NB4 (cell line): ENCODE data around the gene NAGK.
"Not testable (repeated sequence)": the region's sequence is repeated elsewhere in the genome, so short reads cannot be mapped to it uniquely, and the experiment has no call there.

Experiments used
- MYC ChIP-seq: IDR thresholded peaks from 2 replicates; pipeline ENCODE4 v1.6.1; 2011; ENCODE audit warnings: low read depth, low read length
- POLR2A ChIP-seq: IDR thresholded peaks from 2 replicates; pipeline ENCODE4 v1.6.1; 2011; ENCODE audit warnings: mild to moderate bottlenecking; ENCODE audit not compliant: insufficient read length; ENCODE audit errors: extremely low read depth
- TF ChIP-seq, protein P1 (sequence below): IDR thresholded peaks from one replicate; pipeline ENCODE4 v1.5.1; 2012; ENCODE audit warnings: low read depth, low read length

GRCh38 chr2:71083297-71083696 lies 14.8 kb downstream of the NAGK start:
- not testable (repeated sequence) for TF ChIP-seq POLR2A, MYC
- TF ChIP-seq, protein P1, sequence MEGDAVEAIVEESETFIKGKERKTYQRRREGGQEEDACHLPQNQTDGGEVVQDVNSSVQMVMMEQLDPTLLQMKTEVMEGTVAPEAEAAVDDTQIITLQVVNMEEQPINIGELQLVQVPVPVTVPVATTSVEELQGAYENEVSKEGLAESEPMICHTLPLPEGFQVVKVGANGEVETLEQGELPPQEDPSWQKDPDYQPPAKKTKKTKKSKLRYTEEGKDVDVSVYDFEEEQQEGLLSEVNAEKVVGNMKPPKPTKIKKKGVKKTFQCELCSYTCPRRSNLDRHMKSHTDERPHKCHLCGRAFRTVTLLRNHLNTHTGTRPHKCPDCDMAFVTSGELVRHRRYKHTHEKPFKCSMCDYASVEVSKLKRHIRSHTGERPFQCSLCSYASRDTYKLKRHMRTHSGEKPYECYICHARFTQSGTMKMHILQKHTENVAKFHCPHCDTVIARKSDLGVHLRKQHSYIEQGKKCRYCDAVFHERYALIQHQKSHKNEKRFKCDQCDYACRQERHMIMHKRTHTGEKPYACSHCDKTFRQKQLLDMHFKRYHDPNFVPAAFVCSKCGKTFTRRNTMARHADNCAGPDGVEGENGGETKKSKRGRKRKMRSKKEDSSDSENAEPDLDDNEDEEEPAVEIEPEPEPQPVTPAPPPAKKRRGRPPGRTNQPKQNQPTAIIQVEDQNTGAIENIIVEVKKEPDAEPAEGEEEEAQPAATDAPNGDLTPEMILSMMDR = not testable (repeated sequence)
